Smooth muscle cell (in vitro differentiated cells): ENCODE measurements around the gene DCUN1D2. TPM values are rescaled to one million over a fixed set of nuclear protein-coding genes. Genes with fewer than 3 reads are reported as not detected.

ENCODE experiments used
- DNase-seq: peaks from one replicate; lab custom pipeline; 2025; ENCODE audit not compliant: unreplicated experiment; lab: John Stamatoyannopoulos, UW
- H2AFZ ChIP-seq: fragments of 200-600 bp; sonication (generic); 2 replicates; pipeline ENCODE4 v1.6.0; 2016; ENCODE audit warnings: antibody characterized with exemption, low read depth, mild to moderate bottlenecking
- H3F3A ChIP-seq: fragments of 200-600 bp; sonication (generic); 2 replicates; pipeline ENCODE4 v1.6.0; 2017; ENCODE audit warnings: antibody characterized with exemption, low read depth
- H3K27ac ChIP-seq: fragments of 200-600 bp; sonication (generic); 2 replicates; pipeline ENCODE4 v1.5.1; 2016; ENCODE audit warnings: low read depth, mild to moderate bottlenecking
- H3K27me3 ChIP-seq: fragments of 200-600 bp; sonication (generic); 2 replicates; pipeline ENCODE4 v1.6.1; 2016; ENCODE audit warnings: low read depth, mild to moderate bottlenecking
- H3K36me3 ChIP-seq: fragments of 200-600 bp; sonication (generic); 2 replicates; pipeline ENCODE4 v1.5.1; 2016; ENCODE audit warnings: low read depth
- H3K4me1 ChIP-seq: fragments of 200-600 bp; sonication (generic); 2 replicates; pipeline ENCODE4 v1.5.1; 2016; ENCODE audit warnings: low read depth
- H3K4me2 ChIP-seq: fragments of 200-600 bp; sonication (generic); 2 replicates; pipeline ENCODE4 v1.6.0; 2016; ENCODE audit warnings: mild to moderate bottlenecking
- H3K4me3 ChIP-seq: fragments of 200-600 bp; sonication (generic); 2 replicates; pipeline ENCODE4 v1.5.1; 2016; ENCODE audit warnings: mild to moderate bottlenecking
- H3K79me2 ChIP-seq: fragments of 200-600 bp; sonication (generic); 2 replicates; pipeline ENCODE4 v1.6.0; 2016; ENCODE audit warnings: low read depth, mild to moderate bottlenecking
- H3K9ac ChIP-seq: fragments of 200-600 bp; sonication (generic); 2 replicates; pipeline ENCODE4 v1.6.0; 2016; ENCODE audit warnings: low read depth
- H3K9me3 ChIP-seq: fragments of 200-600 bp; sonication (generic); replicated peaks from 2 replicates; pipeline ENCODE4 v1.5.1; 2016; ENCODE audit warnings: low read depth
- H4K20me1 ChIP-seq: fragments of 200-600 bp; sonication (generic); 2 replicates; pipeline ENCODE4 v1.6.0; 2016; ENCODE audit warnings: low read depth
- CTCF ChIP-seq: fragments of 200-600 bp; sonication (generic); IDR thresholded peaks from 2 replicates; pipeline ENCODE4 v1.5.1; 2017; ENCODE audit warnings: borderline replicate concordance, mild to moderate bottlenecking, antibody characterized with exemption; ENCODE audit not compliant: insufficient read depth, poor library complexity, severe bottlenecking
- WGBS: methylation state at CpG from one replicate; pipeline ENCODE4 v1.1.7; 2016; ENCODE audit warnings: low lambda C conversion rate; 5-methylcytosine and 5-hydroxymethylcytosine counted together
- polyA plus RNA-seq: library from polyadenylated mRNA; unstranded; fragments of >200 nt; fragmentation: Nextera tagmentation; extraction: Ambion mirVana; gene quantifications from 2 replicates; pipeline ENCODE4 v1.2.1, GENCODE V29; 2016
- total RNA-seq: library from RNA; depleted of rRNA; stranded (reverse); fragments of >200 nt; gene quantifications from 2 replicates; pipeline ENCODE4 v1.2.3, GENCODE V29; 2014

The DCUN1D2 gene
- total and polyA plus RNA-seq, 2 experiments from 2014 or later: 6.3 to 10.8 TPM

- TF ChIP-seq CTCF: no peak
- H3K27ac ChIP-seq: no peak overlapping the region
- H2AFZ ChIP-seq: no peak overlapping the region
- no peaks in the 10 kb centered on the region for H3K79me2 ChIP-seq
- no peak overlapping the region for H3K4me2 ChIP-seq
- H3K27me3 ChIP-seq: no peaks in the 10 kb centered on the region
- no peaks in the 10 kb centered on the region for H3F3A ChIP-seq
- no peak overlapping the region for H3K9ac ChIP-seq
- no peak overlapping the region for H3K4me3 ChIP-seq
- no peaks in the 10 kb centered on the region for H3K9me3 ChIP-seq
- H3K36me3 ChIP-seq: no peaks in the 10 kb centered on the region
- 96% methylated on average over 18 of the region's 18 CpGs for WGBS
- no peaks in the 10 kb centered on the region for H3K4me1 ChIP-seq
- no peak for DNase-seq
- H4K20me1 ChIP-seq: no peaks in the 10 kb centered on the region
Observed at GRCh38 chr13:113419531-113420193, 70.8 kb downstream of the DCUN1D2 start.

DNA sequence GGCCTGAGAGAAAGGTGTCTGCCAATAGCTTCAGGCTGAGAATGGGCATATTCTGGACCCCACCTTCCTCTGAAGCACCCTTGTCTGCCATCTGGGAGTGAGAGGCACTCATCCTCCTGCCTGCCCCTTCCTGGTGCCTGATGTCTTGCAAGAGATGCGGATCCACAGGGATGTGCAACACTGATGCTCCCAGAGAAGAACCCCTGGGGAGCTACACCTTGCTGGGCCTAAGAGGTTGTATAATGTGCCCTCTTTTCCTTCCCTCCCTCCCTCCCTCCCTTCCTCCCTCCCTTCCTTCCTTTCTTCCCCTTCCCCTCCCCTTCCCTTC is 71.8 kb downstream of the DCUN1D2 start:
- H3K4me2 ChIP-seq: no peak overlapping the region
- H3F3A ChIP-seq: no peaks in the 10 kb centered on the region
- H2AFZ ChIP-seq: no peak overlapping the region
- no peak overlapping the region for H3K27ac ChIP-seq
- H4K20me1 ChIP-seq: no peaks in the 10 kb centered on the region
- H3K36me3 ChIP-seq: no peaks in the 10 kb centered on the region
- no peak for DNase-seq
- H3K4me1 ChIP-seq: no peaks in the 10 kb centered on the region
- no peaks in the 10 kb centered on the region for H3K79me2 ChIP-seq
- no peaks in the 10 kb centered on the region for H3K27me3 ChIP-seq
- no peak overlapping the region for H3K9ac ChIP-seq
- H3K9me3 ChIP-seq: no peaks in the 10 kb centered on the region
- no peak for TF ChIP-seq CTCF
- H3K4me3 ChIP-seq: no peak overlapping the region
- WGBS: 85% methylated on average over 1 of the region's 1 CpG

DNA sequence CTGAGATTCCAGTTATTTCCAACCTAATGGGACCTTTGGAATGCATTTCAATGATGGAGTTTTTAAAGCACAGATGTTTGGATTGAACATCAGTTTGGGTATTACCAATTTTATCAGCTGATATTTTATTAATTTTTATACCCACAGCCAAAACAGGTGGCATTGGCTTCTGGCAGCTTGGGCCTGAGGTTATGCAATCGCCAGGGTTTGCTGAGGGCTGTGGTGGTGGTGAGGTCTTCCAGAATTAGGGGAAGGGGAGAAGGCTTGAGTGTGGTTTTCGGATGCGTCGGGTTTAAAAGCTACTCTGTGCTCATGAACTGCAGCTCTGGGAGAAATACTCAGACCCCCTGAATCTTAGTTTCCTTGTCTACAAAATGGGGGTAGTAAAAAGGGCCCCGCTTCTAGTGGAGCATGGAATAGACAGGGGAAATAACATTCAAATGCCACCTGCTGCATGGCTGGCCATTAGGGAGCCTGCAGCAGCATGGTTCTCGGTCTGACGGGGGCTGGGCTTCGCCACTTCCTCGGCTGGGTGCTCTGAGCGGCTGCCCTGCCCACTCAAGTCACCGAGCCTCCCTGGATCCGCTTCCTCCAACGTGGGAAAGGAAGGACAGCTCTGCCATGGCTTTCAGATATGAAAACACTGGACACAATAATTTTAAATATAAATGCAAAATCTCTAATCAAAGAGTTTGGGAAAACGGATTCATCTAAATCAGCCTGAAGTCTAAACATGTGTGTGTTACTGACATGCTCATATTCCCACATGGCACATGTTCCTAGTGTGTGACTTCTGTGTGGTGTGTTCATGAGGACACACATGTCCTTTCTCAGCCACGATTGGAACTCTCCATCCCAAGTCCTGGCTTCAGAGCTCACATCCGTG is 72.4 kb downstream of the DCUN1D2 start:
- Histone ChIP-seq H3K4me2 (no peak overlapping the region), H3K36me3 (no peaks in the 10 kb centered on the region), H2AFZ (no peak overlapping the region), H3K9me3 (no peaks in the 10 kb centered on the region), H3K27ac (no peak overlapping the region), H3F3A (no peaks in the 10 kb centered on the region), H4K20me1 (no peaks in the 10 kb centered on the region), H3K27me3 (no peaks in the 10 kb centered on the region), H3K4me3 (no peak overlapping the region), H3K79me2 (no peaks in the 10 kb centered on the region), H3K4me1 (no peaks in the 10 kb centered on the region), H3K9ac (no peak overlapping the region)
- no peak for TF ChIP-seq CTCF
- DNase-seq: no peak
- 79% methylated on average over 16 of the region's 16 CpGs for WGBS
